Activated CD4-positive, alpha-beta T cell treated with anti-CD3 and anti-CD28 coated beads for 48 hours (primary cell): ENCODE results near the gene PLK2.

Source experiments
- DNase-seq: peaks from one replicate; pipeline ENCODE4 v3.0.0-alpha.2; 2020

Gene PLK2

GRCh38 chr5:58460002-58460731 is at the start of gene PLK2:
Gene PLK2 (minus strand): TSS chr5:58460086. CDS start chr5:58459959, 127 bp downstream.
- DNase-seq = peak; percentile 88

- no peak for DNase-seq
Observed at GRCh38 chr5:58507715-58508114, 47.8 kb upstream of the PLK2 start.

GRCh38 chr5:58505971-58506640 is 46.2 kb upstream of the PLK2 start:
- DNase-seq = no peak

DNA sequence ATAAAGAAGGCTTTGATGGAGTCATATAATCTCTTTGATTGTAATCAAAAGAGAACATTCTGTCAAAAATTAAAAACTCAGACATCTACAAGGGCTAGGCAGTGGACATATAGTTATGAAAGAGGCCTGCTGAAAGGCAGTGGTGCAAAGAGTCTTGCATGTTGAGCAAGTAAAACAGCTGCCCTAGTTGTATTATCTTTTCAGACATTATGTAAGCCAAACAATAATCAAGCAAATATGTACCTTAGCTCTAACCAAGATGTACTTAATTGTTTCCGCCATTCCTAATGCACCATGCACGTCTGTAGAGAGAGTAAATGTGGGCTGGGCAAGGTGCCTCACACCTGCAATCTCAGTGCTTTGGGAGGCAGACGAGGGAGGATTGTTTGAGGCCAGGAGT is 45.6 kb upstream of the PLK2 start:
- no peak for DNase-seq

GRCh38 chr5:58504766-58505165 is 44.9 kb upstream of the PLK2 start:
- DNase-seq = no peak

GRCh38 chr5:58503390-58504046 is 43.6 kb upstream of the PLK2 start:
- no peak for DNase-seq

- no peak for DNase-seq
Observed at GRCh38 chr5:58501778-58502417, 42.0 kb upstream of the PLK2 start.

DNA sequence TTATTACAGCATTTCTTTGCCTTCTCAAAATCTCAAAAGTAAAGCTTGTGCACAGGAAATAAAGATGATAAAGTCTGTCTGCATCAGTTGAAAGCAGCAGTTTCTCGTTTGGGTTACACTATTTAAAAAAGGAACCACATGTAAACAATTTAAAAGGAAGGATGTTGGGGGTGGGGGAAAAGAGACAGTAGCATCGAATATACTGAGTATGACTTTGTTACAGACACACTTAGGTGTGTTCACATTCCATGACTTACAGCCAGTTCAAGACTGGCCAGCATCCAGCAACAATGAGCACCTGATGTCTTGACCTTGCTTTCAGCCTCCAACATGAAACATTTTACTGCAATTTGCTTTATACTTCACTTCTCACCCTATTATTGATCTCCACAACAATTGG is 40.1 kb upstream of the PLK2 start:
- DNase-seq = no peak

- no peak for DNase-seq
Observed at GRCh38 chr5:58499231-58499630, 39.3 kb upstream of the PLK2 start.

DNA sequence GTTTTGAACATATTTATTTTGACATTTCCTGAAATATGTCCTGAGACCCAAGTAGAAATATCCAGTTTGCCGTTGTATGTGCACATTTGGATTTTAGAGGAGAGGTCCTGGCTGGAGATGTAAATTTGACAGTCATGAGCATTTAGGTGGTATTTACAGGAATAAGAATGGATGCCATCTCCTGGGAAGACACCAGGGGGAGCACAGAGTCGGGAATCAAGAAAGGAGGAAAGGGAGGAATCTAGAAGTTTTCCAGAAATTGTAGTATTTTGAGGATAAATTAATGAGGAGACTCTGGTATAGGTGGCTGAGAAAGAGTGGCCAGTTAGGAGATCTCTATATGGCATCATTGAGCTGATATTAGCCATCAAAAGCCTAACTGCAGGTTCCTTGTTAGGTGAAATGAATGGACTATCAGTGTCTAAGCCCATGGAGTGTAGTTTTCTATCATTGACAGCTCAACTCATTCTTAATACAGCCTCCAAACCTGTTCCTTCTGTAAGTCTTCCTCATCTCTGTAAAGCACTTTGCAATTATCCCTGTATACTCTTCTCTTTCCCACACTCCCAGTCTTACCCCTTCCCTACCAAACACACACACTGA is 38.6 kb upstream of the PLK2 start:
- DNase-seq = no peak

DNA sequence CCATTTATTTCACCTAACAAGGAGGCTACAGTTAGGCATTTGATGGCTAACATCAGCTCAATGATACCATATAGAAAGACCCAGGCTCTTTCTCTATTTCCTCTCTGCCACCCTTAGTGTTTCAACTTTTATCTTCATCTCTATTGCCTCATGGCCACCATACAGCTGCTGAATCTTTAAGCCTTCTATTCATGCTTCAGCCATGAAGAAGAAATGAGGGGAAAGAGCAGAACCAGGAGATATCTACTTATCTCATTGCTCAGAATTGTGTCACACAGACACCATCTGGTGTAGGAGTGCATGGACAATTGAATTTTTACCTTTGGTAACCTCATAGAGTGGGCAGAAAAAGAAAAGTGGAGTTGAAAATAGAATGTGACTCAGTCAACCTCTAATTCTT is 38.0 kb upstream of the PLK2 start:
- no peak for DNase-seq

DNA sequence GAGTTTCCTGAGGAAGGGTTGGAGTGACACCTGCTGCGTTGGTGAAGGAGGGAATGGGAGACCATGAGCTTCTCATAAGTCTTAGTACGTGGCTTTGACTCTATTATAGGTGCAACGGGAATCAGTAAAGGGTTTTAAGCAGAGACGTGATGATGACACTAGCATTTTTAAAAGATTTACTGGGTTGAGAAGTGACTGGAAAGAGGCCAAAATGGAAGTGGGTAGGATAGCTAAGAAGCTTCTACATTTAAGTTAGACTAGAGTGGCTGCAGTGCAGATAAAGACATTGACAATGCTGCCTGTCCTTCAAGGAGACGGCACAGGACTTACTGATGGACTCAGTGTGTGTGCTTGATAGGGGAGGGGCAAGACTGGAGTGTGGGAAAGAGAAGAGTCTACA is 37.5 kb upstream of the PLK2 start:
- DNase-seq = no peak

- DNase-seq = no peak
Observed at GRCh38 chr5:58496488-58496887, 36.6 kb upstream of the PLK2 start.

- no peak for DNase-seq
Observed at GRCh38 chr5:58493141-58493540, 33.3 kb upstream of the PLK2 start.

DNA sequence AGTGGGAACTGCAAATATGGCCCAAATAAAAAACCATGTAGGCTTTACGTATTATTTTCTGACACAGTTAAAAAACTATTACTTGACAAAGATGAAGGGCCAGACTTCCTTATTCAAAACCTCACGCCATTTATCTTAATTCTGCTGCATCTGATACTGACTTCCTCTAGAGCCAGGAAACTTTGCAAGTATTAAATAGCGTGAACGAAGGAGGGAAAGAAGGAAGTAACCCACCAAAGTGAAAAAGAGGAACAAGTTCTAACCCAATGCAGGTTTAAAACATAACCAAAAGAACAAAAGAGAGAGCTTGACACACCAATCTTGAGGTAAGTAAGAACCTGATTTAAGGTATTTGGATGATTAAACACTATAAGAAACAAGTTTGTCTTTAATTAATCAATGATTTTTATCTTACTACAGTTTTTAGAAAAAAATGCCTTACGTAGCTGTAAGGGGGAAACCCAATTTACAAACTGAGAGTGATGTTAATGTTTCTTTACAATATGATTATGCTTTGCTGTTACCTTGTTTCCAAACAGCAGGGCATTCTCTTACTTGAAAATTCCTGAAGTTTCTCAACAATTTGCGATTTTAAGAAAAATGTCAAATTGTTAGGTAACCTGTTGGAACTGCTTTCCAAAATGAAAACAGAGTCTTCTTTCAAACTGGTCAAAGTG is 31.5 kb upstream of the PLK2 start, which contains the start of gene GAPT:
Gene GAPT, plus strand, starts transcription at position 220 of the 677 bp plus-strand sequence. CDS start 3,102 bp downstream, outside the sequence.
- DNase-seq = no peak

GRCh38 chr5:58490402-58491050 is 30.6 kb upstream of the PLK2 start:
- no peak for DNase-seq

- DNase-seq = no peak
Observed at GRCh38 chr5:58486290-58486689, 26.4 kb upstream of the PLK2 start.

DNA sequence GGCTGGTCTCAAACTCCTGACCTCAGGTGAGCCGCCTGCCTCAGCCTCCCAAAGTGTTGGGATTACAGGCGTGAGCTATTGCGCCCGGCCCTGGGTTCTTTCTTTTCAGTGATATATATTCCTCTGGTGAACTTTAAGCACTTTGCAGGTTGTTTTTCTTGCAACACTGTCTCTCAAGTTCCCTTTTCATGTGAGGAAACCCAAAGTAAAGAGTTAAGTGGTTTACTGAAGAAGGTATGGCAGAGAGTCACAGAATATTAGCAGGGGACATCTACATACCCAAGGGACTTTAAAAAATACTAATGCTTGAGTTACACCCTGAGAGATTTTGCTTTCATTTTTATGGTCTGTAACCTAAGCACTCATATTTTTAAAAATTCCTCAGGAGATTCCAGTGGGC is 24.6 kb upstream of the PLK2 start:
- DNase-seq = no peak

GRCh38 chr5:58482536-58482935 is 22.6 kb upstream of the PLK2 start:
- DNase-seq = no peak

DNA sequence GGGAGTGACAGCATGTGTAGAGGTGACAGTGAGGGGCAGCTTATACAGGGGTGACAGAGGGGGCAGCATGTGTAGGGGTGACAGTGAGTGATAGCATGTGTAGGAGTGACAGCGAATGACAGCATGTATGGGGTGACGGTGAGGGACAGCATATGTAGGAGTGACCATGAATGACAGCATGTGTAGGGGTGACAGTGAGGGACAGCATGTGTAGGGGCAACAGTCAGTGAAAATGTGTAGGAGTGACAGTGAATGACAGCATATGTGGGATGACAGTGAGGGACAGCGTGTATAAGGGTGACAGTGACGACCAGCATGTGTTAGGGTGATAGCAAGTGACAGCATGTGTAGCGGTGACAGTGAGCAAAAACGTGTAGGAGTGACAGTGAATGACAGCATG is 21.9 kb upstream of the PLK2 start:
- no peak for DNase-seq

DNA sequence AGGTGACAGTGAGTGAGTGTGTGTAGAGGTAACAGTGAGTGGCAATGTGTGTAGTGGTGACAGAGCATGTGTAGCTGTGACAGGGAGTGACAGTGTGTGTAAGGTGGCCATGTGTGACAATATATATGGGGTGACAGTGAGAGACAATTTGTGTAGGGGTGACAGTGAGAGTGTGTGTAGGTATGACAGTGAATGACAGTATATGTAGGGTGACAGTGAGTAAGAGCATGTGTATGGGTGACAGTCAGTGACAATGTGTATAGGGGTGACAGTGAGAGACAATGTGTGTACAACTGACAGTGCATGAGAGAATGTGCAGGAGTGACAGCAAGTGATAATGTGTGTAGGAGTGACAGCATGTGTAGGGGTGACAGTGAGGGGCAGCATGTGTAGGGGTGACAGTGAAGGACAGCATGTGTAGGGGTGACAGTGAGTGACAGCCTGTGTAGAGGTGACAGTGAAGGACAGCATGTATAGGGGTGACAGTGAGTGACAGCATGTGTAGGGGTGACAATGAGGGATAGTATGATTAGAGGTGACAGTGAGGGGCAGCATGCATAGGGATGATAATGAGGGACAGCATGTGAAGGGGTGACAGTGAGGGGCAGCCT is 21.3 kb upstream of the PLK2 start:
- DNase-seq = no peak
